Loucy (cell line): Measurements from ENCODE around the gene CD6.

Experiments
- EZH2phosphoT487 ChIP-seq: fragments of 200-600 bp; IDR thresholded peaks from 2 replicates; pipeline ENCODE4 v1.6.1; 2018; ENCODE audit warnings: antibody characterized with exemption, mild to moderate bottlenecking, moderate library complexity, borderline replicate concordance
- TF ChIP-seq, protein P1 (sequence below): fragments of 200-600 bp; sonication (generic); conservative IDR thresholded peaks from 2 replicates; pipeline ENCODE4 v1.5.1; 2014; ENCODE audit warnings: mild to moderate bottlenecking, antibody characterized with exemption, low read length

GRCh38 chr11:60982184-60982583 is 10.7 kb downstream of the CD6 start:
- TF ChIP-seq, protein P1, sequence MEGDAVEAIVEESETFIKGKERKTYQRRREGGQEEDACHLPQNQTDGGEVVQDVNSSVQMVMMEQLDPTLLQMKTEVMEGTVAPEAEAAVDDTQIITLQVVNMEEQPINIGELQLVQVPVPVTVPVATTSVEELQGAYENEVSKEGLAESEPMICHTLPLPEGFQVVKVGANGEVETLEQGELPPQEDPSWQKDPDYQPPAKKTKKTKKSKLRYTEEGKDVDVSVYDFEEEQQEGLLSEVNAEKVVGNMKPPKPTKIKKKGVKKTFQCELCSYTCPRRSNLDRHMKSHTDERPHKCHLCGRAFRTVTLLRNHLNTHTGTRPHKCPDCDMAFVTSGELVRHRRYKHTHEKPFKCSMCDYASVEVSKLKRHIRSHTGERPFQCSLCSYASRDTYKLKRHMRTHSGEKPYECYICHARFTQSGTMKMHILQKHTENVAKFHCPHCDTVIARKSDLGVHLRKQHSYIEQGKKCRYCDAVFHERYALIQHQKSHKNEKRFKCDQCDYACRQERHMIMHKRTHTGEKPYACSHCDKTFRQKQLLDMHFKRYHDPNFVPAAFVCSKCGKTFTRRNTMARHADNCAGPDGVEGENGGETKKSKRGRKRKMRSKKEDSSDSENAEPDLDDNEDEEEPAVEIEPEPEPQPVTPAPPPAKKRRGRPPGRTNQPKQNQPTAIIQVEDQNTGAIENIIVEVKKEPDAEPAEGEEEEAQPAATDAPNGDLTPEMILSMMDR, result no peak
- TF ChIP-seq EZH2phosphoT487, result no peak
